ENCODE results near the gene CLSTN3. TPM values are rescaled to one million over a fixed set of nuclear protein-coding genes. Genes with fewer than 3 reads are reported as not detected.

CLSTN3 gene
- polyA plus RNA-seq, 2 of the 4 experiments (the other 2 are of a cell fraction), result 17.4 to 24.9 TPM

- no peak for FAIRE-seq
- H3K9me3 ChIP-seq, result no peaks in the 10 kb centered on the region
- H3K4me3 ChIP-seq, result no peak overlapping the region
- TF ChIP-seq PBX3 (IDR thresholded peaks at IDR 0.05) (no peak), ZSCAN20 (CRISPR knock-in tag; IDR thresholded peaks at IDR 0.05) (no peak), JUN (IDR thresholded peaks at IDR 0.05) (no peak), REST (IDR thresholded peaks at IDR 0.05) (no peak)
- ATAC-seq, result no peak
- no peak overlapping the region for H3K4me2 ChIP-seq
- CTCF ChIA-PET, result interaction anchor here (1.0 to 6.1 kb wide), 4 partner anchors 12 to 436 kb away, joined by 3 to 29 read pairs (median 5); no protein-coding TSS in a partner anchor
- H3K4me1 ChIP-seq, result no peaks in the 10 kb centered on the region
- no peak overlapping the region for H3K27ac ChIP-seq
- no peak for DNase-seq (ENCODE audit: low read depth in 1 of 2, low spot score in 1 of 2)
- POLR2A ChIA-PET, result no interaction called here
- WGBS (ENCODE audit: missing lambda C conversion rate), result 83% methylated on average over 3 of the region's 3 CpGs
Measured at GRCh38 chr12:7206691-7207090, 76.5 kb downstream of the CLSTN3 start.

GRCh38 chr12:7207866-7208625 is 77.9 kb downstream of the CLSTN3 start:
- Histone ChIP-seq H3K9me3 (peaks cover 8% of the 10 kb centered on the region; the same call in 2 of the 3 replicates), H3K4me3 (no peak overlapping the region), H3K4me2 (no peak overlapping the region), H3K4me1 (no peaks in the 10 kb centered on the region), H3K27ac (no peak overlapping the region)
- ATAC-seq (no peak), DNase-seq (ENCODE audit: low read depth in 1 of 2, low spot score in 1 of 2) (no peak), FAIRE-seq (no peak)
- CTCF ChIA-PET, result interaction anchor here (1.0 to 6.1 kb wide), 4 partner anchors 12 to 252 kb away, joined by 3 to 29 read pairs (median 13); no protein-coding TSS in a partner anchor
- TF ChIP-seq HDAC2 (IDR thresholded peaks at IDR 0.05), result no peak
- POLR2A ChIA-PET, result no interaction called here
- WGBS (ENCODE audit: missing lambda C conversion rate), result 92% methylated on average over 10 of the region's 10 CpGs

Small RNA genes within 50 kb of the gene (small RNA-seq; reads per million reads assigned to genes)
- 0 reads per million in 6 experiments for gene RNU6-485P

Other genes starting within 250 kb of the CLSTN3 start
- 33.3 and 40.4 TPM in 2 replicates for gene LRRC23, start 225.5 kb upstream of the CLSTN3 start, polyA plus RNA-seq (2011; rRNA removed)
- 17.2 to 19.1 TPM (median 19.1 TPM) in 3 replicates for gene LRRC23, start 225.5 kb upstream of the CLSTN3 start, polyA plus RNA-seq (2017; fragmentation: RNase III; extraction: RNeasy Plus Mini Kit Qiagen cat#74134 plus additional on column Dnase treatment)
- gene ENO2, start 215.8 kb upstream of the CLSTN3 start, polyA plus RNA-seq (2011; rRNA removed), result 26.2 and 45.1 TPM in 2 replicates
- 31.0 to 38.6 TPM (median 31.6 TPM) in 3 replicates for gene ENO2, start 215.8 kb upstream of the CLSTN3 start, polyA plus RNA-seq (2017; fragmentation: RNase III; extraction: RNeasy Plus Mini Kit Qiagen cat#74134 plus additional on column Dnase treatment)
- 11.3 and 23.1 TPM in 2 replicates for gene ATN1, start 202.4 kb upstream of the CLSTN3 start, polyA plus RNA-seq (2011; rRNA removed)
- gene ATN1, start 202.4 kb upstream of the CLSTN3 start, polyA plus RNA-seq (2017; fragmentation: RNase III; extraction: RNeasy Plus Mini Kit Qiagen cat#74134 plus additional on column Dnase treatment), result 40.3 to 51.6 TPM (median 51.2 TPM) in 3 replicates
- gene RNU7-1, start 186.6 kb upstream of the CLSTN3 start, polyA plus RNA-seq (2011; rRNA removed), result not detected in 2 replicates
- not detected in 3 replicates for gene RNU7-1, start 186.6 kb upstream of the CLSTN3 start, polyA plus RNA-seq (2017; fragmentation: RNase III; extraction: RNeasy Plus Mini Kit Qiagen cat#74134 plus additional on column Dnase treatment)
- 466 and 493 TPM in 2 replicates for gene C12orf57, start 186.3 kb upstream of the CLSTN3 start, polyA plus RNA-seq (2011; rRNA removed)
- 224 to 273 TPM (median 261 TPM) in 3 replicates for gene C12orf57, start 186.3 kb upstream of the CLSTN3 start, polyA plus RNA-seq (2017; fragmentation: RNase III; extraction: RNeasy Plus Mini Kit Qiagen cat#74134 plus additional on column Dnase treatment)
- 18.9 and 29.0 TPM in 2 replicates for gene PTPN6, start 179.0 kb upstream of the CLSTN3 start, polyA plus RNA-seq (2011; rRNA removed)
- 14.2 to 17.1 TPM (median 15.1 TPM) in 3 replicates for gene PTPN6, start 179.0 kb upstream of the CLSTN3 start, polyA plus RNA-seq (2017; fragmentation: RNase III; extraction: RNeasy Plus Mini Kit Qiagen cat#74134 plus additional on column Dnase treatment)
- gene PHB2, start 159.7 kb upstream of the CLSTN3 start, polyA plus RNA-seq (2011; rRNA removed), result 296 and 297 TPM in 2 replicates
- 292 to 313 TPM (median 293 TPM) in 3 replicates for gene PHB2, start 159.7 kb upstream of the CLSTN3 start, polyA plus RNA-seq (2017; fragmentation: RNase III; extraction: RNeasy Plus Mini Kit Qiagen cat#74134 plus additional on column Dnase treatment)
- gene EMG1, start 159.5 kb upstream of the CLSTN3 start, polyA plus RNA-seq (2011; rRNA removed), result 92.0 and 96.7 TPM in 2 replicates
- gene EMG1, start 159.5 kb upstream of the CLSTN3 start, polyA plus RNA-seq (2017; fragmentation: RNase III; extraction: RNeasy Plus Mini Kit Qiagen cat#74134 plus additional on column Dnase treatment), result 65.7 to 78.2 TPM (median 67.9 TPM) in 3 replicates
- gene LPCAT3, start 111.9 kb upstream of the CLSTN3 start, polyA plus RNA-seq (2011; rRNA removed), result 52.0 and 53.4 TPM in 2 replicates
- gene LPCAT3, start 111.9 kb upstream of the CLSTN3 start, polyA plus RNA-seq (2017; fragmentation: RNase III; extraction: RNeasy Plus Mini Kit Qiagen cat#74134 plus additional on column Dnase treatment), result 27.4 to 43.0 TPM (median 42.8 TPM) in 3 replicates
- gene C1S, start 69.7 kb upstream of the CLSTN3 start, polyA plus RNA-seq (2011; rRNA removed), result 107 and 109 TPM in 2 replicates
- gene C1S, start 69.7 kb upstream of the CLSTN3 start, polyA plus RNA-seq (2017; fragmentation: RNase III; extraction: RNeasy Plus Mini Kit Qiagen cat#74134 plus additional on column Dnase treatment), result 61.2 to 76.2 TPM (median 65.5 TPM) in 3 replicates
- 36.0 and 57.8 TPM in 2 replicates for gene C1R, start 37.9 kb upstream of the CLSTN3 start, polyA plus RNA-seq (2011; rRNA removed)
- 24.8 to 40.4 TPM (median 31.4 TPM) in 3 replicates for gene C1R, start 37.9 kb upstream of the CLSTN3 start, polyA plus RNA-seq (2017; fragmentation: RNase III; extraction: RNeasy Plus Mini Kit Qiagen cat#74134 plus additional on column Dnase treatment)
- gene C1RL, start 21.2 kb upstream of the CLSTN3 start, polyA plus RNA-seq (2011; rRNA removed), result 30.4 and 32.4 TPM in 2 replicates
- 20.8 to 28.3 TPM (median 25.2 TPM) in 3 replicates for gene C1RL, start 21.2 kb upstream of the CLSTN3 start, polyA plus RNA-seq (2017; fragmentation: RNase III; extraction: RNeasy Plus Mini Kit Qiagen cat#74134 plus additional on column Dnase treatment)
- gene RBP5, start 1.5 kb upstream of the CLSTN3 start, polyA plus RNA-seq (2011; rRNA removed), result not detected in 2 replicates
- gene RBP5, start 1.5 kb upstream of the CLSTN3 start, polyA plus RNA-seq (2017; fragmentation: RNase III; extraction: RNeasy Plus Mini Kit Qiagen cat#74134 plus additional on column Dnase treatment), result 0.09 to 0.44 TPM (median 0.25 TPM) in 3 replicates
- gene PEX5, start 59.3 kb downstream of the CLSTN3 start, polyA plus RNA-seq (2011; rRNA removed), result 21.5 and 27.3 TPM in 2 replicates
- 27.1 to 33.1 TPM (median 31.5 TPM) in 3 replicates for gene PEX5, start 59.3 kb downstream of the CLSTN3 start, polyA plus RNA-seq (2017; fragmentation: RNase III; extraction: RNeasy Plus Mini Kit Qiagen cat#74134 plus additional on column Dnase treatment)
- not detected in 2 replicates for gene ACSM4, start 173.7 kb downstream of the CLSTN3 start, polyA plus RNA-seq (2011; rRNA removed)
- not detected in 3 replicates for gene ACSM4, start 173.7 kb downstream of the CLSTN3 start, polyA plus RNA-seq (2017; fragmentation: RNase III; extraction: RNeasy Plus Mini Kit Qiagen cat#74134 plus additional on column Dnase treatment)